Osteocyte (in vitro differentiated cells): ENCODE measurements around the gene BPIFA1. TPM values are rescaled to one million over a fixed set of nuclear protein-coding genes. Genes with fewer than 3 reads are reported as not detected.

ENCODE experiments used
- DNase-seq: peaks from one replicate; pipeline ENCODE4 v3.0.0; 2021; ENCODE audit warnings: mixed read lengths; ENCODE audit not compliant: unreplicated experiment; ENCODE audit errors: extremely low spot score
- H3K27ac Mint-ChIP-seq: one replicate; pipeline ENCODE4 v1.8.0; 2021; ENCODE audit warnings: mild to moderate bottlenecking, mixed read lengths; ENCODE audit not compliant: unreplicated experiment
- H3K27me3 Mint-ChIP-seq: one replicate; pipeline ENCODE4 v1.8.0; 2021; ENCODE audit warnings: mixed read lengths; ENCODE audit not compliant: unreplicated experiment
- H3K36me3 Mint-ChIP-seq: one replicate; pipeline ENCODE4 v1.8.0; 2021; ENCODE audit warnings: mixed read lengths; ENCODE audit not compliant: unreplicated experiment
- H3K4me1 Mint-ChIP-seq: one replicate; pipeline ENCODE4 v1.8.0; 2021; ENCODE audit warnings: mixed read lengths; ENCODE audit not compliant: unreplicated experiment
- H3K4me3 Mint-ChIP-seq: one replicate; pipeline ENCODE4 v1.8.0; 2021; ENCODE audit warnings: mild to moderate bottlenecking, moderate library complexity, mixed read lengths; ENCODE audit not compliant: unreplicated experiment
- H3K9me3 Mint-ChIP-seq: one replicate; pipeline ENCODE4 v1.8.0; 2021; ENCODE audit warnings: mixed read lengths; ENCODE audit not compliant: unreplicated experiment
- CTCF ChIP-seq: fragments of 200-600 bp; sonication (generic); IDR thresholded peaks from 2 replicates; pipeline ENCODE4 v1.5.0; 2021; ENCODE audit warnings: antibody characterized with exemption, mild to moderate bottlenecking, moderate library complexity
- total RNA-seq: library from RNA; stranded (reverse); gene quantifications from 2 replicates; pipeline ENCODE4 v1.2.1, GENCODE V29; 2021

The BPIFA1 gene
- total RNA-seq, 1 donor from 2014 or later, result not detected

GRCh38 chr20:33237989-33238388 is 2.2 kb downstream of the BPIFA1 start:
- no peak for TF ChIP-seq CTCF
- Mint-ChIP-seq H3K9me3 (no peaks in the 10 kb centered on the region), H3K4me3 (no peak overlapping the region), H3K36me3 (no peaks in the 10 kb centered on the region), H3K27ac (no peak overlapping the region), H3K4me1 (no peaks in the 10 kb centered on the region), H3K27me3 (peaks cover 6% of the 10 kb centered on the region)
- no peak for DNase-seq

- Mint-ChIP-seq H3K27me3 (peaks cover 11% of the 10 kb centered on the region), H3K27ac (no peak overlapping the region), H3K4me3 (no peak overlapping the region), H3K36me3 (no peaks in the 10 kb centered on the region), H3K9me3 (no peaks in the 10 kb centered on the region), H3K4me1 (no peaks in the 10 kb centered on the region)
- DNase-seq, result no peak
- TF ChIP-seq CTCF, result no peak
These were observed 3.6 kb downstream of the BPIFA1 start for GRCh38 chr20:33239418-33239817.

GRCh38 chr20:33239979-33240736 is 4.4 kb downstream of the BPIFA1 start:
- no peak overlapping the region for H3K27ac Mint-ChIP-seq
- no peak for TF ChIP-seq CTCF
- no peaks in the 10 kb centered on the region for H3K36me3 Mint-ChIP-seq
- H3K4me3 Mint-ChIP-seq, result no peak overlapping the region
- H3K4me1 Mint-ChIP-seq, result no peaks in the 10 kb centered on the region
- H3K9me3 Mint-ChIP-seq, result no peaks in the 10 kb centered on the region
- DNase-seq, result no peak
- peaks cover 13% of the 10 kb centered on the region for H3K27me3 Mint-ChIP-seq

- no peak for TF ChIP-seq CTCF
- Mint-ChIP-seq H3K36me3 (no peaks in the 10 kb centered on the region), H3K27ac (no peak overlapping the region), H3K27me3 (peaks cover 16% of the 10 kb centered on the region), H3K4me3 (no peak overlapping the region), H3K4me1 (no peaks in the 10 kb centered on the region), H3K9me3 (no peaks in the 10 kb centered on the region)
- DNase-seq, result no peak
These were observed 5.1 kb downstream of the BPIFA1 start for GRCh38 chr20:33240923-33241322.

- TF ChIP-seq CTCF, result no peak
- Mint-ChIP-seq H3K4me3 (no peak overlapping the region), H3K27me3 (peaks cover 25% of the 10 kb centered on the region), H3K36me3 (no peaks in the 10 kb centered on the region), H3K4me1 (no peaks in the 10 kb centered on the region), H3K9me3 (no peaks in the 10 kb centered on the region), H3K27ac (no peak overlapping the region)
- no peak for DNase-seq
These were observed 6.7 kb downstream of the BPIFA1 start for GRCh38 chr20:33242319-33243100.
